Activated CD4-positive, alpha-beta T cell treated with anti-CD3 and anti-CD28 coated beads, Interleukin-2, amount 50 U/mL, for 4 hours (primary cell): ENCODE measurements around the gene BCLAF3.

Experiments used
- DNase-seq, 2 experiments: peaks; one replicate each; pipeline ENCODE4 v3.0.0-alpha.2; 2020

The BCLAF3 gene

GRCh38 chrX:19990556-19991349, at the start of gene BCLAF3:
TSS of gene BCLAF3 (minus strand) at chrX:19991061. CDS start at chrX:19970264, 20,797 bp downstream.
- DNase-seq, result peak; percentile 73 to 77

GRCh38 chrX:20038966-20039365, 48.1 kb upstream of the BCLAF3 start:
- DNase-seq, result no peak

- no peak for DNase-seq
Measured at GRCh38 chrX:20037186-20037585, 46.3 kb upstream of the BCLAF3 start.

GRCh38 chrX:20032201-20032600, 41.3 kb upstream of the BCLAF3 start:
- DNase-seq, result no peak

GRCh38 chrX:20029728-20030127, 38.9 kb upstream of the BCLAF3 start:
- no peak for DNase-seq

- no peak for DNase-seq
Measured at GRCh38 chrX:20028588-20028987, 37.7 kb upstream of the BCLAF3 start.

GRCh38 chrX:20026278-20026677, 35.4 kb upstream of the BCLAF3 start:
- DNase-seq, result no peak

- no peak for DNase-seq
Measured at GRCh38 chrX:20019672-20020365, 29.0 kb upstream of the BCLAF3 start.

- no peak for DNase-seq
Measured at GRCh38 chrX:20016616-20016945, 25.7 kb upstream of the BCLAF3 start.

- no peak for DNase-seq
Measured at GRCh38 chrX:20015945-20016615, 25.2 kb upstream of the BCLAF3 start.

- no peak for DNase-seq
Measured at GRCh38 chrX:20015422-20015821, 24.6 kb upstream of the BCLAF3 start.

GRCh38 chrX:20011608-20012007, 20.7 kb upstream of the BCLAF3 start:
- DNase-seq, result no peak

- no peak for DNase-seq
Measured at GRCh38 chrX:20007962-20008622, 17.2 kb upstream of the BCLAF3 start.

- no peak for DNase-seq
Measured at GRCh38 chrX:20005883-20006282, 15.0 kb upstream of the BCLAF3 start.

- DNase-seq, result no peak
Measured at GRCh38 chrX:20001588-20001987, 10.7 kb upstream of the BCLAF3 start.

GRCh38 chrX:19991350-19991718, 473 bp upstream of the BCLAF3 start:
- DNase-seq, result peak; percentile 1 to 5

GRCh38 chrX:19990151-19990555, 708 bp downstream of the BCLAF3 start:
- DNase-seq, result peak; percentile 4 to 5

- DNase-seq, result no peak
Measured at GRCh38 chrX:19987856-19988255, 3.0 kb downstream of the BCLAF3 start.

- DNase-seq, result no peak
Measured at GRCh38 chrX:19986531-19986930, 4.3 kb downstream of the BCLAF3 start.

GRCh38 chrX:19981947-19982346, 8.9 kb downstream of the BCLAF3 start:
- no peak for DNase-seq

- DNase-seq, result no peak
Measured at GRCh38 chrX:19975845-19976244, 15.0 kb downstream of the BCLAF3 start.

GRCh38 chrX:19972984-19973383, 17.9 kb downstream of the BCLAF3 start:
- no peak for DNase-seq

GRCh38 chrX:19968276-19968675, 22.6 kb downstream of the BCLAF3 start:
- DNase-seq, result no peak
